HTERT RPE-1 (cell line): ENCODE data around the gene TF.

Experiments used
- in situ Hi-C: fragments of 300-500 bp; cut with MboI; formaldehyde crosslinking; loops from 4 replicates; pipeline ENCODE4 v1.14.3; 2020; ENCODE audit warnings: low sequenced_read_pairs

The TF gene

DNA sequence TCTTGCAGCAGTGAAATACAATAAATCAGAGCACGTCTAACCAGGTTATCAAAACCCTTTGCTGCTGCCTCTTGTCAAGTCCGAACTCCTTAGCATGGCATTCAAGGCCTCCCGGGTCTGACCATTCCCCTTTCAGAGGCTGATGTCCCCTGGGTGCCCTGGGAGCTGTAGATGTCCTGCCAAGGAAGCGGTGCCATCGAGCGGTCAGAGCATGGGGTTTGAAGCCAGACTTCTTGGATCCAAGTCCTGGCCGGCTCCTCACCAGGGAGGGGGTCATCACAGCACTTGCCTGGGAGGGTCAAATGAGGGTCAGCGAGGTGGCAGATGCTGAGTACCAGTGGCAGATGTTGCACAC is 496 bp downstream of the TF start:
- in situ Hi-C loops, result no loop called here

DNA sequence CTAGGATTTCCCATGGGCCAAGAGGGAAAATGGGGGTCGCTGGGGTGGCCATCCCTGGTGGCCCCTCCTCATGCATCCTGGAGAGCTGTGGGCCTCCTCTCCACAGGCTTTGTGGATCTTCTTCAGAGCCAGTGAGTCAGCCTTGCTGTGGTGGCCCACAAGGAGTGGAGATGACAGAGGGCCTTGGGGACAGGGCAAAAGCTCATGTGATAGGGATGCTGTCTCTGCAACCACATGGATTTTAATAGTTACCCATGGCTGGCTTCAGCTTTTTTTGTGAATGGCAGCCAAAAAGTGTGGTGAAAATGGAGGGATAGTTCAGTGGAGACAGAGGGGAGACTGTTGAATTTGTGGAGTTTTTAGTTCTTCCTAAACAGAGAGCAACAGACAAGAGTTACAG is 1.2 kb downstream of the TF start:
- in situ Hi-C loops, result no loop called here

- in situ Hi-C loops, result no loop called here
Observed at GRCh38 chr3:133747907-133748639, 1.9 kb downstream of the TF start.

DNA sequence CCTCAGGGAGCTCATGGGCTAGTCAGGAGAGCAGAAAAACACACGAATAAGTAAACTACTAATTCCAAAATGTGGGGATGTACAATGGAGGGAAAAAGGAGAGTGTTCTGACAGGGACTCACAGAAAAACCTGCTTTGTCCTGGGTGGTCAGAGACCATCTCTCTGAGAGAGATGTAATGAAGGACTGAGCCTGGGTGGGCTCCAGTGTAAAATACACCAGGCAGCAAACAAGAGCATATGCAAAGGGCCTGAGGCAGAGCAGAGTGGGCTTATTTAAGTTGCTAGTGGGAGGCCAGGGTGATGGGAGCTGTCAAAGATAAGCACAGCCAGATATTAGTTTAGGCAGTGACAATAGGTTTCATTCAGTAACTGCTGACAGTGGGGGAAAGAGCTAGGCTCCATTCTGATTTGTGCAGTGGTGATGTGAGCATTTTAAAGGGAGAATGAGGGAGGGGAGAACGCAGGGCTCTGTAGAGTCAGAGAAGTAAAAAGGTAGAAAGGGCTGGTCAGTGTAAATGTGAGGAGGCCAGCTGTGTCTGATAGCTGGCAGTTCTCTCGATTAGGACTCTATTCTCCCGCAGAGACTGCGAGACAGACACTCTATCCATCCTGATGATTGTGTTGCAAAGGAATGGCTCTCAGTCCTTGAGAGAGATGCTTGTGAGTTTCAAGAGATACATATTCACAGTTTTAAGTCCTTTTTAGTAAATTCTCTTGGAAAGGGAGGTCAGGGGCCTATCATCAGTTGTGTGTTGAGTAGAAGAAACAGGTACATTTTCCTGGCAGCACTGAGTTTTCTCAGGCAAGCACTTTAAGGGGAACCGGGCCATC is 3.5 kb downstream of the TF start:
- in situ Hi-C loops, result no loop called here

DNA sequence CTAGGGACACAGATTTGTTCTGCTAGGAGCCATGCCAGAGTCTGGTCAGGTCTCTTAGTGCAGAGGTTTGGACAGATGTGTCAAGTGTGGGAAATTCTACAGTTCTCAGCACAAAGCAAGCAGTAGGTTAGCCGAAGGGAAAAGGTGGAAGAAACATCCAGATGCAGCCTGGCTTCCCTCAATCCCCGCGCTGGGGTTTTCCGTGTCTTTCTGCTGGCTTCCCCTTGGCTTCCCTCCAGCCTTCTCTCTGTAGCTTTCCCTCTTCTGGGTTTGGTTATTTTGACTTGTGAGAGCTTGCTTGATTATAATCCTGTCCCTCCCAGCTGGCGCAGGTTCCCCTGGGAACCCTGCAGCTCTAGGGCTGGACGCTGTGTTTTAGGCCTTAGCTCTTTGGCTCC is 4.1 kb downstream of the TF start:
- in situ Hi-C loops, result no loop called here

DNA sequence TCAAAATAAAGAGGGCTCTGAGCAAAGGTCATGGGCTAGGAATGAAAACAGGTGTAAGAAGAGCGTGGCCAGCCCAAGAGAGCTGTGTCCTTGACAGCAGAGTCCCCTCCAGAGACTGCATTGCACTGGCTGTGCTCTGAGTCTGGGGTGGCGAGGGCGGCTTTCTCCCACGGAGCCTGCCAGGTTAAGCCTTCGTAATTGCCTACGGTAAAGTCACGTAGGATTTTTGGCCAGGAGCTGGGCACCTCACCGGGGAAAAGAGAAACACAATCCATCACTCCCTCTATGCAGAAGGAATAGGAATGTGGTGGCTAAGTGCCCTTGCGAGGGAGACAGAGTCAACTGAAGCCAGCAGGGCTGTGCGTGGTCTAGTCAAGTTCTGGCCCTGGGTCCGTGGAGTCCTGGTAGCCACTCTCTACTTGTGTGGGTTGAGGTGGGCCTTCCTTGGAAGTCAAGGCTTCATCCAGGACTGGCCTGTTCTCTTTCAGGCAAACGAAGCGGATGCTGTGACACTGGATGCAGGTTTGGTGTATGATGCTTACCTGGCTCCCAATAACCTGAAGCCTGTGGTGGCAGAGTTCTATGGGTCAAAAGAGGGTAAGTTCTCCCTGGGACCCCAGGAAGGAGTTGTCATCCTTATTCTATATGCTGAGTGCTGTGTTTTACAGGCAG is 7.0 kb downstream of the TF start:
- in situ Hi-C loops, result no loop called here

DNA sequence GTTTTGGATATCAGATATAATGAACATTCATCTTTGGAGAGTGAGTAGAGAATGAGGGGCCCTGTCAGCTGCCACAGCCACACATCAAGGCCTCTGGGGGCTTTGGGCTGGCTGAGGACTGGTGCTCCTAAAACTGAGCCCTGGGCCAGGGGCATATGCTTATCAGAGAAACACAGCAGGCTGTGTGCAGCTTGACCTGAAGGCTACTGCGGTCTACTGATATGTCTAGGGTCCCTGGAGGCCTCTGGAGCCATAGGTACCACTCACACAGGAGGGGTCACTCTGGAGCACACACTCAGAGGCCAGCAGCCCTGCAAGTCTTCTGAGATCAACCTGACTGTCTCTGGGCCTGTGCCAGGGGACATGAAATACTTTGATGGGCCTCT is 7.6 kb downstream of the TF start:
- in situ Hi-C loops, result no loop called here

DNA sequence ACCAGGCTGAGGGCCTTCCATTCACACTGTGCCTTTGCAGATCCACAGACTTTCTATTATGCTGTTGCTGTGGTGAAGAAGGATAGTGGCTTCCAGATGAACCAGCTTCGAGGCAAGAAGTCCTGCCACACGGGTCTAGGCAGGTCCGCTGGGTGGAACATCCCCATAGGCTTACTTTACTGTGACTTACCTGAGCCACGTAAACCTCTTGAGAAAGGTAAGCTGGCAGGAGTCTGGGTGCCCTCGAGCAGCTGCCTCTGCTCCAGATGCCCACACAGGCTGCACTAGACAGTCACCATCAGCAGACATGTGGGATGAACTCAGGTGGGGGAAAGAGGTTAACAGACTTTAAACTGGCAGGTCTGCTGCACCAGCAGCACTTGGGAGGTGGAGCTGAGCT is 8.3 kb downstream of the TF start:
- in situ Hi-C loops, result no loop called here

DNA sequence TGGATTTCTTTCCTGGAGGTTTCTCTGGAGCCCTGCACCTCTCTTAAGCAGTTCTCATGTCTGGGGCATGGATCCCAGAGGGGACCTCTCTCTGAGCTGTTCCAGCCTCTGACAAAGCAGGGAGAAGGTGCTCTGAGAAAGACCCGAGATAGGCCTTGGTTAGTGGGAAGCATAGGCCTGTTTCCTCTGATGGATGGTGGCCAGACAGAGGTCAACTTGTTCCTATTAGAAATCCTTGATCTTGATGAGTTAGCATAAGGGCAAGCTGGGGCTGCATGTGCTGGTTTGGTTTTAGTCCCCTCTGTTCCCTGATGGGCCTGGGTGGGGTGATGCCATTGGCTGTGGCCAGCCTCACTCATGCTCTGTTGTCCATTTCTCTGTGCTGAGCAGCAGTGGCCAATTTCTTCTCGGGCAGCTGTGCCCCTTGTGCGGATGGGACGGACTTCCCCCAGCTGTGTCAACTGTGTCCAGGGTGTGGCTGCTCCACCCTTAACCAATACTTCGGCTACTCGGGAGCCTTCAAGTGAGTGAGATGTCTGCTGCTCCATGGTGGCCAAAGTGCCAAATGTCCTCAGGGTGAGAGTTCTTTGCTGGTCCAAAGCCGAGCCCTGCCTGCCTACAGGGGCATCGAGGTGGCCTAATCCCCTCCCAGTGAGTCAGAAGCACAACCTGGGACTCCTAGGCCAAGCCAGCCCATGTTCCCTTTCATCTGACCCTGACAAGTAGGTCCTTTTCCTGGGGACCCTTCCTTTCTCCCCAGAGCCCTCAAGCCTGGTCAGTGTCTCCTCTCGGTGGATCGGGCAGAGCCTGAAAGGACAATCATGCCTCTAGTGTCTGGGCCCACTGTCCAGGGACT is 9.0 kb downstream of the TF start:
- in situ Hi-C loops, result no loop called here

DNA sequence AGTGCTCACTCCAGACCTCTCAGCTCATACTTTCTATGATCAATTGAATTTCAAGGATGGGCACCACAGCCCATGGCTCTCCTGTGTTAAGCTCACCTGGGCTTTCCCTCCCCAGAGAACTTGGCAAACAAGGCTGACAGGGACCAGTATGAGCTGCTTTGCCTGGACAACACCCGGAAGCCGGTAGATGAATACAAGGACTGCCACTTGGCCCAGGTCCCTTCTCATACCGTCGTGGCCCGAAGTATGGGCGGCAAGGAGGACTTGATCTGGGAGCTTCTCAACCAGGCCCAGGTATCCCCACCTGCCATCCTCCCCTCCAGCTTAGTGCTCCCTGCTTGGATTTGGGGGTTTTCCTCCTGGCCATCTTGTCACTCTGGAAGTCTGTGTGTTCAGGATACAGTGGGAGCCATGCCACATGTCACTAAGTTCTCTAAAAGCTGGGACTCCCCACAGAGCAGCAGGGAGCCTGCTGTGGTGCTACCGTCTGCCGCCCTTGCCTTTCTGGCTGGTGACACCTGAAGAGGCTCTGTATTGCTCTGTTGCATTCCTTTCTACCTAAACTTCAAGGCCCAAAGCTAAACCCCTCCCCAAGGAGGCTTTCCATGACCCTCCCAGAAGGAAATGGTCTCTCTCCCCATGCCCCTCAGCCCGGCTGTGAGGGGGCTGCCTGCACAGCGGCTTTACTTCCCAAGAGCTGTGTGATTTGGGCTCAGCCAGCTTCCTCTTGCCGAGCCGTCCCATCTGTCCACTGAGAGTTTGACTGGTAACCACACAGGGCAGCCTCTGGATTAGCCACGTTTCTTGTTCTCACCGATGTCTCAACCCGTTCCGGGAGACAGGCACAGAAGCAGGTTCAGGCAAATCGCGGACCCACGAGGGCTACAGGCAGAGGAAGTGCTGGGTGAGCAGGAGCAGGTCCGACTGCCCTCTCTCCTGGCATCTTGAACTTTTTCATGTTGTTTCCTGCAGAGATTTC is 10.8 kb downstream of the TF start:
- in situ Hi-C loops, result no loop called here

DNA sequence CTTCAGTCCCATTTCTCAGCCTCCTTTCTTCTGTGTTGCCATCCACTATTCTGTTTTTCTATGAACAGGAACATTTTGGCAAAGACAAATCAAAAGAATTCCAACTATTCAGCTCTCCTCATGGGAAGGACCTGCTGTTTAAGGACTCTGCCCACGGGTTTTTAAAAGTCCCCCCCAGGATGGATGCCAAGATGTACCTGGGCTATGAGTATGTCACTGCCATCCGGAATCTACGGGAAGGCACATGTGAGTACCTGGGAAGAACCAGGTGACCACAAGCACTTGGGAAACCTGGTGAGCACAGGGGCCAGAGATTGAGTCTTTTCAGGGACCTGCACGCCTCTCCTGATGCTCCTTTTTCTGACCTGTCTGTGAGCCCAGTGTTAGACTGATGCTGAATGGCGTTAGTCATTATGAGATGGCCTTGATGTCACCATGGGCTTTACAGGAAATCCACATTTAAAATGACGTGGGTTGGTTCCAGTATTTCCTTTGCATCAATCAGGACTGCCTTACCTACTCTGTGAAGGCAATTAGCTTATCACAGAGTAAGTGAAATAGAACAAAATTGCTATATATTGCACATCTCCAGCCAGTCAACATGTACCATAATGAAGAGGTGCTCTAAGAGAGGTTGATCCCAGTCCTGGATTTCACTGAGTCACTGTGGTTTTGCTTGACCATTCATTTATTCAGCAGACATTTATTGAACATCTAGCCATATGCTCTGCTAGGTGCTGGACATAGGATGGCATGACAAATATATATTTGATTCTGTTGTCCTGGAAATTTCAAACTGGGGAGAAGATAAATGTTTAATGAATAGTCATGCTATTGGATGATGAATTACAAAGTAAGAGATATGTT is 11.7 kb downstream of the TF start:
- in situ Hi-C loops, result no loop called here

GRCh38 chr3:133758568-133758928 is 12.4 kb downstream of the TF start:
- in situ Hi-C loops, result no loop called here

DNA sequence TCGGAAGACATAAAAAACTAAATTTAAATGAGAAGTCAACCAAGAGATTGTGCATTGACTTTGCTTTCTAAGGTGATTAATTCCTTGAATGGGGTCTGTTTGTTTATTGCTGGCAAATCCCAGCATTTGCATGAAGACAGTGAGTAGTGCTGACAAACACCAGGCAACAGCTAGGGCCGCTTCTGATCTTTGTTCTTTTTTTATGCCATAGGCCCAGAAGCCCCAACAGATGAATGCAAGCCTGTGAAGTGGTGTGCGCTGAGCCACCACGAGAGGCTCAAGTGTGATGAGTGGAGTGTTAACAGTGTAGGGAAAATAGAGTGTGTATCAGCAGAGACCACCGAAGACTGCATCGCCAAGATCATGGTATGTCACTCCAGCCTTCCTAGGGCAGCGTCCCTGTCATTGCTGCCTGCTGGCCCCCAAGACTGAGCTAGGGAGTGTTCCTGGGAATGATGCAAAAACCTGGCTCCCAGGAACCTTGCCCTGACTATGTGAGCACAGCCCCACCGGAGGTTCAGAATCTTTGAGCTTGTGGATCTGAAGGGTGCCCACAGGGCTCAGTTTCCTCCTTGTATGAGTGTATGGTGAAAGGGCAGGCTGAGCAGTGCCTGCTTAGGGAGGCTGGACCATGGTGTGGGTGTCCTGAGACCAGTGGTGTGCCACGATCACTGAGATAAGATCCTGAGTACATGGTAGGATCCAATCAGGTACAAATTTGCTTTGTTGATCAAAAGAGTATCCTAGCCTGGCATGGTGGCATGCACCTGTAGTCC is 13.0 kb downstream of the TF start:
- in situ Hi-C loops, result no loop called here

DNA sequence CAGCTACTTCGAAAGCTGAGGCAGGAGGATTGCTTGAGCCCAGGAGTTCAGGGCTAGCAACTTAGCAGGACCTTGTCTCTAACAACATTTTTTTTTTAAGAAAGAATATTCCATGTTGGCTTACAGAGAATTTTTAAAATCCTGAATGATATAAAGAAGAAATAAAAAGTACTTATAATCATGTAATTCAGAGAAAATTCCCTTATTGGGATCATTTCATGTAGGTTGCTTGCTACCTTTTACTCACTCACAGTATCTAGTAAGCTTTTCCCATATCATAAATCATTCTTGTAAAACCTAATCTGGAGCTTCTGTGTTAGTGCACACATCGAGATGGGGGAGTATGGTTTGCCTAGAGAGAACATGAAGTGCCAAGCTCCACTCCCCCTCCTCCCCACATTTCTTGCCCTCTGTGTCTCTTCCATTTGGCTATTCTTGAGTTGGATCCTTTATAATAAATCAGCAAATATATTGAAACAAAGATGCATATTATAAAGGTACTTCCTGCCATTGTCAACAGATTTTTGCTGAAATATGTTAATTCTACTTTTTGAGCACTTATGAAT is 13.6 kb downstream of the TF start:
- in situ Hi-C loops, result no loop called here

GRCh38 chr3:133760916-133761315 is 14.7 kb downstream of the TF start:
- in situ Hi-C loops, result no loop called here

- in situ Hi-C loops, result no loop called here
Observed at GRCh38 chr3:133761605-133762484, 15.7 kb downstream of the TF start.

- in situ Hi-C loops, result no loop called here
Observed at GRCh38 chr3:133762539-133762938, 16.3 kb downstream of the TF start.
